Ascending aorta (tissue), 2 donors: Measurements from ENCODE around the gene DCANP1. TPM values are rescaled to one million over a fixed set of nuclear protein-coding genes. Genes with fewer than 3 reads are reported as not detected.

Experiments used
- DNase-seq, 2 donors: peaks; one replicate each; pipeline ENCODE4 v3.0.0-alpha.2; 2019; ENCODE audit warnings: low spot score in 2 of 2
- H3K27ac ChIP-seq, 2 donors: fragments of 200-600 bp; sonication (generic); one replicate each; pipeline ENCODE4 v1.5.1; 2016 to 2017; ENCODE audit warnings: mild to moderate bottlenecking in 1 of 2
- H3K27me3 ChIP-seq: fragments of 200-600 bp; sonication (generic); one replicate; pipeline ENCODE4 v1.5.1; 2017
- H3K36me3 ChIP-seq, 2 donors: fragments of 200-600 bp; sonication (generic); one replicate each; pipeline ENCODE4 v1.5.1; 2016
- H3K4me1 ChIP-seq, 2 donors: fragments of 200-600 bp; sonication (generic); one replicate each; pipeline ENCODE4 v1.5.1; 2016 to 2017; ENCODE audit warnings: mild to moderate bottlenecking in 1 of 2
- H3K4me3 ChIP-seq, 2 donors: fragments of 200-600 bp; sonication (generic); one replicate each; pipeline ENCODE4 v1.5.1; 2016 to 2017; ENCODE audit warnings: mild to moderate bottlenecking in 1 of 2
- H3K9me3 ChIP-seq, 2 donors: fragments of 200-600 bp; sonication (generic); one replicate each; pipeline ENCODE4 v1.5.1; 2016
- intact Hi-C: fragments of 100-400 bp; cut with DNase I; formaldehyde crosslinking; loops from one replicate; pipeline ENCODE4 v1.15.1; 2023
- total RNA-seq: library from RNA; depleted of rRNA; stranded (reverse); fragments of >200 nt; gene quantifications from one replicate; pipeline ENCODE4 v1.1.0, GENCODE V29; 2016
- TF ChIP-seq, protein P1 (sequence below), 3 experiments: fragments of 200-600 bp in 2 of 3; fragments of 450-650 bp in 1 of 3; sonication (generic) in 2 of 3; IDR thresholded peaks; one replicate each; pipeline ENCODE4 v1.5.1; 2016 to 2019; ENCODE audit warnings: antibody characterized with exemption in 3 of 3, mild to moderate bottlenecking in 1 of 3, moderate library complexity in 1 of 3

The DCANP1 gene
- total RNA-seq, 1 donor from 2014 or later = not detected

DNA sequence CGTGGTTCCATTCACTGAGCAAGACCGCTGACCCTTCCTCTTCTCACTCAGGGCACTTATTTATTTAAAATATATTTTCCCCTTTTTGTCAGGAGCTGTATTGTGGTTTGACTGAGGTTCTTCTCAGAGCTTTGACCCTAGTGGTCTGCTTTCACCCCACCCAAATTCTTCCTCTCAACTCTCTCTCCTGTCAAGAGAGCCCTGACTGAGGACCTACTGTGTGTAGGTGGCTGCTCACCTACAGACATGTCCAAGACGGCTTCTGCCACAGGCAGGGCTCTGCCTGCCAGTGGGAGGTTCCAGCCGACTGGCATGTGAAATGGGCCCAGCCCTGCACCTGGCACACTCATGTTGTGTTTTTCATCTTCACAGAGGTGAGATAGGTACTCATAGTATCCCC, 5.2 kb downstream of the DCANP1 start:
- peak in 1 of 2 donors; percentile 38 for DNase-seq
- TF ChIP-seq, protein P1, sequence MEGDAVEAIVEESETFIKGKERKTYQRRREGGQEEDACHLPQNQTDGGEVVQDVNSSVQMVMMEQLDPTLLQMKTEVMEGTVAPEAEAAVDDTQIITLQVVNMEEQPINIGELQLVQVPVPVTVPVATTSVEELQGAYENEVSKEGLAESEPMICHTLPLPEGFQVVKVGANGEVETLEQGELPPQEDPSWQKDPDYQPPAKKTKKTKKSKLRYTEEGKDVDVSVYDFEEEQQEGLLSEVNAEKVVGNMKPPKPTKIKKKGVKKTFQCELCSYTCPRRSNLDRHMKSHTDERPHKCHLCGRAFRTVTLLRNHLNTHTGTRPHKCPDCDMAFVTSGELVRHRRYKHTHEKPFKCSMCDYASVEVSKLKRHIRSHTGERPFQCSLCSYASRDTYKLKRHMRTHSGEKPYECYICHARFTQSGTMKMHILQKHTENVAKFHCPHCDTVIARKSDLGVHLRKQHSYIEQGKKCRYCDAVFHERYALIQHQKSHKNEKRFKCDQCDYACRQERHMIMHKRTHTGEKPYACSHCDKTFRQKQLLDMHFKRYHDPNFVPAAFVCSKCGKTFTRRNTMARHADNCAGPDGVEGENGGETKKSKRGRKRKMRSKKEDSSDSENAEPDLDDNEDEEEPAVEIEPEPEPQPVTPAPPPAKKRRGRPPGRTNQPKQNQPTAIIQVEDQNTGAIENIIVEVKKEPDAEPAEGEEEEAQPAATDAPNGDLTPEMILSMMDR (IDR thresholded peaks at IDR 0.05) = no peak
- Histone ChIP-seq H3K27ac (no peak overlapping the region), H3K4me3 (no peak overlapping the region), H3K9me3 (no peaks in the 10 kb centered on the region), H3K36me3 (no peaks in the 10 kb centered on the region), H3K4me1 (peaks cover 0 to 8% of the 10 kb centered on the region in 2 donors), H3K27me3 (no peaks in the 10 kb centered on the region)
- intact Hi-C loops = no loop called here

- no peaks in the 10 kb centered on the region for H3K9me3 ChIP-seq
- no peak overlapping the region for H3K27ac ChIP-seq
- TF ChIP-seq, protein P1 (IDR thresholded peaks at IDR 0.05) = no peak
- no peaks in the 10 kb centered on the region for H3K36me3 ChIP-seq
- H3K4me3 ChIP-seq = no peak overlapping the region
- H3K4me1 ChIP-seq = peaks cover 0 to 8% of the 10 kb centered on the region in 2 donors
- intact Hi-C loops = no loop called here
- DNase-seq = peak in 1 of 2 donors; percentile 59
- no peaks in the 10 kb centered on the region for H3K27me3 ChIP-seq
Observed at GRCh38 chr5:135441350-135441831, 5.8 kb downstream of the DCANP1 start.

DNA sequence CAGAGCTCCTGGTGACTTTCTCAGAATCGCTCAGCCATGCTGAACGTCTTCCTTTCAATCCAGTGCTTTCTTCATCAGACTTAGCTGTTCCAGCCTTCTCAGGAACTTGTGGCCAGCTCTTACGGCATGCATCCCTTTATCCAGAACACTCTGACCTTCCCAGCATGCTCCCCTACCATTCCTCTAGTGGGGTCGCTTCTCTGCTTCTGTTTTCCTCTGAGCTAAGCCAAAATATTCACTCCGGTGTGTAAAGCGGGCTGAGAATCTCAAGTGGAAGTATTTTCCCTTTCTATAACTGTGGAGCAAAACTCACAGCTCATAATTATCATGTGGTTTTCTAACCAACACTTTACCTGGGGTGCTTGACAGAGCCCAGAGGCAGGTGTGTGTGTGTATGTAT, 6.2 kb downstream of the DCANP1 start:
- intact Hi-C loops = no loop called here
- H3K4me1 ChIP-seq = peaks cover 0 to 8% of the 10 kb centered on the region in 2 donors
- no peak overlapping the region for H3K27ac ChIP-seq
- no peaks in the 10 kb centered on the region for H3K27me3 ChIP-seq
- H3K4me3 ChIP-seq = no peak overlapping the region
- no peaks in the 10 kb centered on the region for H3K36me3 ChIP-seq
- peak in 1 of 2 donors; percentile 54 for DNase-seq
- H3K9me3 ChIP-seq = no peaks in the 10 kb centered on the region
- TF ChIP-seq, protein P1 (IDR thresholded peaks at IDR 0.05) = no peak

- Histone ChIP-seq H3K27me3 (no peaks in the 10 kb centered on the region), H3K9me3 (no peaks in the 10 kb centered on the region), H3K4me3 (no peak overlapping the region), H3K4me1 (peaks cover 0 to 8% of the 10 kb centered on the region in 2 donors), H3K36me3 (no peaks in the 10 kb centered on the region), H3K27ac (no peak overlapping the region)
- intact Hi-C loops = no loop called here
- TF ChIP-seq, protein P1 (IDR thresholded peaks at IDR 0.05) = no peak
- DNase-seq = peak in 1 of 2 donors; percentile 41
Observed at GRCh38 chr5:135439231-135440205, 7.6 kb downstream of the DCANP1 start.

GRCh38 chr5:135438636-135439221, 8.4 kb downstream of the DCANP1 start:
- H3K27ac ChIP-seq = no peak overlapping the region
- H3K4me3 ChIP-seq = no peak overlapping the region
- H3K4me1 ChIP-seq = peaks cover 0 to 8% of the 10 kb centered on the region in 2 donors

More at GRCh38 chr5:135438636-135439221, 8.4 kb downstream of the DCANP1 start:
- H3K27me3 ChIP-seq = no peaks in the 10 kb centered on the region
- TF ChIP-seq, protein P1 (IDR thresholded peaks at IDR 0.05) = no peak
- H3K36me3 ChIP-seq = no peaks in the 10 kb centered on the region
- peak in 1 of 2 donors; percentile 50 for DNase-seq
- H3K9me3 ChIP-seq = no peaks in the 10 kb centered on the region
- intact Hi-C loops = no loop called here
